ENCODE results near the gene AIF1.

AIF1 gene
- total RNA-seq, result 0.72 to 1.0 reads per million in 2 donors

DNA sequence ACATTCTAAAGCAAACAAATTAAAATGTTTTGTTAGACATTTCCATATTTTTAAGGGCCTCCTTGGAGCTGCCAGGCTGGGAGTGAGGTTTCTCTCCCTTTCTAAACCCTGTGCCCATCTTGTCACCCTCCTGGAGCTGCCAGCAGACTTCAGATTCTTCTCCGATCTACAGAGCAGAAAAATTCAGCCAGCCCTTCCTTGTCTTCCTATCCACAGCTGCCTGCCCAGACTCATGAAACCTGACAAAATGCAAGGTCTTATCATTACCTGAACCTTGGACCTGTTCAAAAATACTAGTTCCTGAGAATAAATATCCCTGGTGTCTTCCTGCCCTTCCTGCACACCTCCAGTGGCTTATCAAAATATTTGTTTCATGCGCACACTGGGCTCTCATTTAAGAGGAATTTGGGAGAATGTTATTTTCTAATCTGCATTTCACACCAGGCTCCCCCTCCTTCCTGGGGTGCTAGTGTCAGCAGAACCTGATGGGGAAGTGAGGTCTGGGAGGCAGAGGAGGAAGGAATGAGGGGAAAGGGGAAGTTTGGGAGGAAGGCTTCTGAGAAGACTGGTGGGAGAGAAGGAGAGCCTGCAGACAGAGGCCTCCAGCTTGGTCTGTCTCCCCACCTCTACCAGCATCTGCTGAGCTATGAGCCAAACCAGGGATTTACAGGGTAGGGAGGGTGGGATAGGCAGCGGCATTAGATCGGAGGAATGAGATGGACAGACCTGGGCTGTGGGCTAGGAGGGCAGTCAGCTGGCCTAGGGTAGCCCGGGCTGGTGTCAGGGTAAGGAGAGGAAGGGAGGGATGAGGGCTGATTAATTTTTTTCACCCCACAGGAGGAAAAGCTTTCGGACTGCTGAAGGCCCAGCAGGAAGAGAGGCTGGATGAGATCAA is at the start of gene AIF1:
Gene AIF1 (plus strand): TSS at position 551 of the 895 bp plus-strand sequence. CDS start 96 bp downstream, at position 647.
- no peak for DNase-seq

DNA sequence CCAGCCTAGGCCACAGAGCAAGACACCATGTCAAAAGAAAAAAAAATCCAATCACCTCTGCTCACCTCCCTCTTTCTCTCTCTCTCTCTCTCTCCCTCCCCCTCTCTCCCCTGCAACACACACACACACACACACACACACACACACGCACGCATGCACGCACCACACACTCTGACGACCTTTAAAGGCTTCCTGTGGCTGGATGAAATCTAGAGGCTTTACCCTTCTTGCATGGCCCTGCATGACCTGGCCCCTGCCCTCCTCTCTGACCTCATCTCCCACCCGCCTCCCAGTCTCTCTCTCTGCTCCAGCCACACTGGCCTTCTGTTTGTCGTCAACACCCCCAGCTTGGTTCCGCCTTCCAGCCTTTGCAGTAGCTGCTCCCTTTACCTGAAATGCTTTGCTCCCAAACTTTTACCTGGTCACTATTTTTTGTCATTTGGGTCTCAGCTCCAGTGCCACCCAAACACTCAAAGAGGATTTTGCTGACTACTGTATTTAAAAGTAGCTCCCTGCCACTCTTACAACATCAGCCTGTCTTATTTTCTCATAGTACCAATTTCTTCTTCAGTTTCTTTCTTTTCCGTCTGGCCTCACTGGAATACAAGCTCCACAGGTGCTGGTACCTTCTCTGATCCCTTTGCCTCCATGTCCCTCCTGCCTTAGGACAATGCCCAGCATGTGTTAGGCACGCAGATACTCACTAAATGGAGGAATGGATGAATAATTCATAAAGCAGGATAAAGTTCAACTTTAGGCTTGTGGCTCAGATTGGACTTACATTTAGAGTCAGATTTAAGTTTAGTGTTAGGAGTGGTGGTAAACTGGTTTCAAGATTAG is 47.3 kb upstream of the AIF1 start:
- no peak for DNase-seq

- DNase-seq, result peak; percentile 55
These were observed 46.5 kb upstream of the AIF1 start for GRCh38 chr6:31568537-31568961.

GRCh38 chr6:31569861-31570536 is 45.0 kb upstream of the AIF1 start:
- no peak for DNase-seq

GRCh38 chr6:31572041-31572911 is 42.8 kb upstream of the AIF1 start, which contains the start of gene LTA:
Gene LTA (plus strand): TSS chr6:31572289. CDS start chr6:31572743, 454 bp downstream.
- DNase-seq, result peak; percentile 69

DNA sequence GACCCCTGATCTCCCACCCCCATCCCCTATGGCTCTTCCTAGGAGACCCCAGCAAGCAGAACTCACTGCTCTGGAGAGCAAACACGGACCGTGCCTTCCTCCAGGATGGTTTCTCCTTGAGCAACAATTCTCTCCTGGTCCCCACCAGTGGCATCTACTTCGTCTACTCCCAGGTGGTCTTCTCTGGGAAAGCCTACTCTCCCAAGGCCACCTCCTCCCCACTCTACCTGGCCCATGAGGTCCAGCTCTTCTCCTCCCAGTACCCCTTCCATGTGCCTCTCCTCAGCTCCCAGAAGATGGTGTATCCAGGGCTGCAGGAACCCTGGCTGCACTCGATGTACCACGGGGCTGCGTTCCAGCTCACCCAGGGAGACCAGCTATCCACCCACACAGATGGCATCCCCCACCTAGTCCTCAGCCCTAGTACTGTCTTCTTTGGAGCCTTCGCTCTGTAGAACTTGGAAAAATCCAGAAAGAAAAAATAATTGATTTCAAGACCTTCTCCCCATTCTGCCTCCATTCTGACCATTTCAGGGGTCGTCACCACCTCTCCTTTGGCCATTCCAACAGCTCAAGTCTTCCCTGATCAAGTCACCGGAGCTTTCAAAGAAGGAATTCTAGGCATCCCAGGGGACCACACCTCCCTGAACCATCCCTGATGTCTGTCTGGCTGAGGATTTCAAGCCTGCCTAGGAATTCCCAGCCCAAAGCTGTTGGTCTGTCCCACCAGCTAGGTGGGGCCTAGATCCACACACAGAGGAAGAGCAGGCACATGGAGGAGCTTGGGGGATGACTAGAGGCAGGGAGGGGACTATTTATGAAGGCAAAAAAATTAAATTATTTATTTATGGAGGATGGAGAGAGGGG is 41.6 kb upstream of the AIF1 start:
- no peak for DNase-seq

GRCh38 chr6:31574106-31575061 is 40.6 kb upstream of the AIF1 start:
- DNase-seq, result no peak

- peak; percentile 77 for DNase-seq
These were observed 39.6 kb upstream of the AIF1 start, which contains the start of gene TNF for GRCh38 chr6:31575335-31575901. Gene TNF (plus strand): TSS chr6:31575565. CDS start chr6:31575742, 177 bp downstream.

DNA sequence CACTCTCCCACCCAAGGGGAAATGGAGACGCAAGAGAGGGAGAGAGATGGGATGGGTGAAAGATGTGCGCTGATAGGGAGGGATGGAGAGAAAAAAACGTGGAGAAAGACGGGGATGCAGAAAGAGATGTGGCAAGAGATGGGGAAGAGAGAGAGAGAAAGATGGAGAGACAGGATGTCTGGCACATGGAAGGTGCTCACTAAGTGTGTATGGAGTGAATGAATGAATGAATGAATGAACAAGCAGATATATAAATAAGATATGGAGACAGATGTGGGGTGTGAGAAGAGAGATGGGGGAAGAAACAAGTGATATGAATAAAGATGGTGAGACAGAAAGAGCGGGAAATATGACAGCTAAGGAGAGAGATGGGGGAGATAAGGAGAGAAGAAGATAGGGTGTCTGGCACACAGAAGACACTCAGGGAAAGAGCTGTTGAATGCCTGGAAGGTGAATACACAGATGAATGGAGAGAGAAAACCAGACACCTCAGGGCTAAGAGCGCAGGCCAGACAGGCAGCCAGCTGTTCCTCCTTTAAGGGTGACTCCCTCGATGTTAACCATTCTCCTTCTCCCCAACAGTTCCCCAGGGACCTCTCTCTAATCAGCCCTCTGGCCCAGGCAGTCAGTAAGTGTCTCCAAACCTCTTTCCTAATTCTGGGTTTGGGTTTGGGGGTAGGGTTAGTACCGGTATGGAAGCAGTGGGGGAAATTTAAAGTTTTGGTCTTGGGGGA is 38.9 kb upstream of the AIF1 start:
- DNase-seq, result no peak

DNA sequence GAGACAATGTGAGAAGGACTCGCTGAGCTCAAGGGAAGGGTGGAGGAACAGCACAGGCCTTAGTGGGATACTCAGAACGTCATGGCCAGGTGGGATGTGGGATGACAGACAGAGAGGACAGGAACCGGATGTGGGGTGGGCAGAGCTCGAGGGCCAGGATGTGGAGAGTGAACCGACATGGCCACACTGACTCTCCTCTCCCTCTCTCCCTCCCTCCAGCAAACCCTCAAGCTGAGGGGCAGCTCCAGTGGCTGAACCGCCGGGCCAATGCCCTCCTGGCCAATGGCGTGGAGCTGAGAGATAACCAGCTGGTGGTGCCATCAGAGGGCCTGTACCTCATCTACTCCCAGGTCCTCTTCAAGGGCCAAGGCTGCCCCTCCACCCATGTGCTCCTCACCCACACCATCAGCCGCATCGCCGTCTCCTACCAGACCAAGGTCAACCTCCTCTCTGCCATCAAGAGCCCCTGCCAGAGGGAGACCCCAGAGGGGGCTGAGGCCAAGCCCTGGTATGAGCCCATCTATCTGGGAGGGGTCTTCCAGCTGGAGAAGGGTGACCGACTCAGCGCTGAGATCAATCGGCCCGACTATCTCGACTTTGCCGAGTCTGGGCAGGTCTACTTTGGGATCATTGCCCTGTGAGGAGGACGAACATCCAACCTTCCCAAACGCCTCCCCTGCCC is 38.0 kb upstream of the AIF1 start:
- DNase-seq, result no peak

DNA sequence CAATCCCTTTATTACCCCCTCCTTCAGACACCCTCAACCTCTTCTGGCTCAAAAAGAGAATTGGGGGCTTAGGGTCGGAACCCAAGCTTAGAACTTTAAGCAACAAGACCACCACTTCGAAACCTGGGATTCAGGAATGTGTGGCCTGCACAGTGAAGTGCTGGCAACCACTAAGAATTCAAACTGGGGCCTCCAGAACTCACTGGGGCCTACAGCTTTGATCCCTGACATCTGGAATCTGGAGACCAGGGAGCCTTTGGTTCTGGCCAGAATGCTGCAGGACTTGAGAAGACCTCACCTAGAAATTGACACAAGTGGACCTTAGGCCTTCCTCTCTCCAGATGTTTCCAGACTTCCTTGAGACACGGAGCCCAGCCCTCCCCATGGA is 37.5 kb upstream of the AIF1 start:
- no peak for DNase-seq

DNA sequence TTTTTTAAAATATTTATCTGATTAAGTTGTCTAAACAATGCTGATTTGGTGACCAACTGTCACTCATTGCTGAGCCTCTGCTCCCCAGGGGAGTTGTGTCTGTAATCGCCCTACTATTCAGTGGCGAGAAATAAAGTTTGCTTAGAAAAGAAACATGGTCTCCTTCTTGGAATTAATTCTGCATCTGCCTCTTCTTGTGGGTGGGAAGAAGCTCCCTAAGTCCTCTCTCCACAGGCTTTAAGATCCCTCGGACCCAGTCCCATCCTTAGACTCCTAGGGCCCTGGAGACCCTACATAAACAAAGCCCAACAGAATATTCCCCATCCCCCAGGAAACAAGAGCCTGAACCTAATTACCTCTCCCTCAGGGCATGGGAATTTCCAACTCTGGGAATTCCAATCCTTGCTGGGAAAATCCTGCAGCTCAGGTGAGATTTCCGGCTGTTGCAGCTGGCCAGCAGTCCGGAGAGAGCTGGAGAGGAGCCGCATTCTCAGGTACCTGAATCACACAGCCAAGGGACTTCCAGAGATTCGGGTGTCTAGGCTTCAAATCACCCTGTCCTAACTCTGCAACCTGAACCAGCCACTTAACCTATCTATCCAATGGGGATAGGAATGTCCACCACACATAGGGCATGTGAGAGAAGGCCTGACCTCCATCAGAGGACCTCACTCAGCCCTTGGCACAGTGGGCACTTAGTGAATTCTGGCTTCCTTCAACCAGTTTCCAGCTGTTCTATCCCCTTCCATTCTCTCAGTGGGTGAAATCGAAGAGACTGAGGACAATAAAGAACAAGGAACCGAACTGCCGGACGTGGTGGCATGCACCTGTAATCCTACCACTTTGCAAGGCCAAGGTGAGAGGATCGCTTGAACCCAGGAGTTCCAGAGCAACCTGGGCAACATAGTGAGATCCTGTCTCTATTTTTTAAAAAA is 36.6 kb upstream of the AIF1 start:
- DNase-seq, result no peak

DNA sequence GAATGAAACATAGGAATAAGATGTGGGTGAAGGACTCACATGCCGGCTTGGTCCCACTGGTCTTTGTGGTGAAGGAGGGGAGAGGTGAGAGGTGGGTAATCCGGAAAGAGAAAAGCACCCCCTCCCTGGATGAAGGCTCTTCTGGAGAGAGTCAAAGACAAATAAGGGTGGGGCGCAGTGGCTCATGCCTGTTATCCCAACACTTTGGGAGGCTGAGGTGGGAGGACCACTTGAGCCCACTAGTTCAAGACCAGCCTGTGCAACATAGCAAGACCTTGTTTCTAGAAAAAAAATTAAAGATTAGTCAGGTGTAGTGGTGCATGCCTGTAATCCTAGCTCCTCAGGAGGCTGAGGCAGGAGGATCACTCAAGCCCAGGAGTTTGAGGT is 35.9 kb upstream of the AIF1 start:
- no peak for DNase-seq

DNA sequence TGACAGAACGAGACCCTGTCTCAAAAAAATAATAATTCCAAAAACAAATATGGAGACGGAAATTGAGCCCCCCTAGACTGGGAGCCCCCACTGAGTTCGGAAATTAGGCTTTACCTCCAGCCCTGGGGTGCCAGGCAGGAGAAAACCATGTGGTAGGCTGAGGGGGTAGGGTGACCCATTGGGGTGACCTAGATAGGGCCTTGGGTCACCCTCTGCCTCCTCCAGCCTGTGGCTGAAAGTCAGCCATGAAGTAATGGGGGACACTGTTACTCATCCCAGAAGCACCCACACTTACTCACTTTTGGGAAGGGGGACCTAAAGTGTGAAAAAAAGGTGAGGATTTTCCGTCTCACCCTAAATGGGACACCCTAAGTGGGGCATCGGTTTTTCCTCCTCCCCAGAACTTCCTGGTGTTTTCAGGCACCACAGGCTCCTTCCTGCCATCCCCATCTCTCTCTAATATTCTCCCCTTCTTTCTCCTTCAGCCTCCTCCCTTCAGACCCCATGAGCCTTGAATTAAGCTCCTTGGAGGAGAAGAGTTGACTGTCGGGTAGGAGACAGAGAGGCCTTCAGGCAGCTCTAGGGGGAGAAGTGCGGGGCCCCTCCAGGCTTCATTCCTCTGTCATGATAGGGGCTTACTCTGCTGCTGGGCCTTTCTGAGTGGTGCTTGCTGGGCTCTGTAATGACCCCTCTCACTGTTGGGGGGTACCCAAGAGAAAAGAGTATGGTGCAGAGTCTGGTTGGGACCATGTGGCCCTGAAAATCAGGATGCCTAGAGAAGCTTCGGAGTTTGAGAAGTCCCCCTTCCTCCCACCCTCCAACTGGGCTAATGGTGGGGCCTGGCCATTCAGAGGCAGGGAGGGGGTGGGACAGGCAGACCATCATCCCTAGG is 35.2 kb upstream of the AIF1 start:
- no peak for DNase-seq

DNA sequence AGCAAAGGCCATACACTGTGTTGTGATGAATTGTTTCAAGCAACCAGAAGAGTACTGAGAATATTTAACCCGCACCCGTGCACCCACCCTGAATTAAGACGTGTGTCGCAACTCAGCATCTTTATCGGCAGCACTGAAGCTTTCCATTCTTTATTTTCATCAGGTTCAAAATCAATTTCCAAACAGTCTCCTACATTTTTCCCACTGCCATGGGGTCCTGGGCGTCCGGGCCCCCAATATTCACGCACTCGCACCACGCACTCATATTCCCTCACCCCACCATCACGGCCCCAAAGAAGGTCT is 34.6 kb upstream of the AIF1 start:
- no peak for DNase-seq
